GM10266 (cell line): Measurements from ENCODE around the gene MYCBP2.

ENCODE experiments used
- DNase-seq: peaks from one replicate; pipeline ENCODE4 v3.0.0; 2012; ENCODE audit errors: extremely low spot score
- CTCF ChIP-seq: IDR thresholded peaks from 2 replicates; pipeline ENCODE4 v1.5.1; 2012; ENCODE audit warnings: mild to moderate bottlenecking, low read depth; ENCODE audit not compliant: control insufficient read depth, insufficient read depth; ENCODE audit errors: missing control alignments

The MYCBP2 gene

GRCh38 chr13:77185721-77186120 is 141.2 kb downstream of the MYCBP2 start:
- DNase-seq, result no peak
- no peak for TF ChIP-seq CTCF

GRCh38 chr13:77184455-77184854 is 142.4 kb downstream of the MYCBP2 start:
- DNase-seq, result peak; percentile 35
- TF ChIP-seq CTCF, result no peak

- DNase-seq, result no peak
- TF ChIP-seq CTCF, result no peak
Observed at GRCh38 chr13:77180011-77180410, 146.9 kb downstream of the MYCBP2 start.

GRCh38 chr13:77177646-77178045 is 149.2 kb downstream of the MYCBP2 start:
- TF ChIP-seq CTCF, result no peak
- DNase-seq, result no peak

- no peak for TF ChIP-seq CTCF
- DNase-seq, result no peak
Observed at GRCh38 chr13:77176350-77176749, 150.5 kb downstream of the MYCBP2 start.

GRCh38 chr13:77172650-77173049 is 154.2 kb downstream of the MYCBP2 start:
- no peak for DNase-seq
- TF ChIP-seq CTCF, result no peak

GRCh38 chr13:77171451-77171850 is 155.4 kb downstream of the MYCBP2 start:
- DNase-seq, result no peak
- no peak for TF ChIP-seq CTCF
